Astrocyte of the cerebellum (primary cell): Measurements from ENCODE around the gene SF3B6.
"Not testable (repeated sequence)": the region's sequence is repeated elsewhere in the genome, so short reads cannot be mapped to it uniquely, and the experiment has no call there.

ENCODE experiments used
- DNase-seq: peaks from one replicate; pipeline ENCODE4 v3.0.0-alpha.2; 2011; ENCODE audit warnings: low read depth
- H3K4me3 ChIP-seq: 2 replicates; pipeline ENCODE4 v1.5.1; 2011; ENCODE audit warnings: mild to moderate bottlenecking, low read depth, low read length, moderate library complexity
- CTCF ChIP-seq: IDR thresholded peaks from 2 replicates; pipeline ENCODE4 v1.5.1; 2012; ENCODE audit warnings: low read length, low read depth, moderate library complexity, mild to moderate bottlenecking; ENCODE audit errors: missing control alignments
- in situ Hi-C: cut with HindIII; loops from 2 replicates; pipeline ENCODE4 v1.10.0; 2017; ENCODE audit warnings: low sequenced_read_pairs

SF3B6 gene

GRCh38 chr2:24106786-24107185 is 30.7 kb upstream of the SF3B6 start:
- in situ Hi-C loops = no loop called here
- DNase-seq = no peak
- TF ChIP-seq CTCF = no peak
- no peak overlapping the region for H3K4me3 ChIP-seq

GRCh38 chr2:24105816-24106215 is 29.7 kb upstream of the SF3B6 start:
- TF ChIP-seq CTCF = no peak
- H3K4me3 ChIP-seq = no peak overlapping the region
- in situ Hi-C loops = no loop called here
- DNase-seq = no peak

GRCh38 chr2:24104906-24105305 is 28.8 kb upstream of the SF3B6 start:
- no peak for TF ChIP-seq CTCF
- in situ Hi-C loops = no loop called here
- no peak overlapping the region for H3K4me3 ChIP-seq
- no peak for DNase-seq

- H3K4me3 ChIP-seq = no peak overlapping the region
- DNase-seq = no peak
- TF ChIP-seq CTCF = no peak
- in situ Hi-C loops = no loop called here
These were observed 28.1 kb upstream of the SF3B6 start for GRCh38 chr2:24104110-24104650.

- no peak overlapping the region for H3K4me3 ChIP-seq
- in situ Hi-C loops = no loop called here
- no peak for DNase-seq
- no peak for TF ChIP-seq CTCF
These were observed 26.6 kb upstream of the SF3B6 start for GRCh38 chr2:24102677-24103076.

GRCh38 chr2:24101992-24102391 is 25.9 kb upstream of the SF3B6 start:
- no peak overlapping the region for H3K4me3 ChIP-seq
- TF ChIP-seq CTCF = no peak
- in situ Hi-C loops = no loop called here
- no peak for DNase-seq

- in situ Hi-C loops, H3K4me3 ChIP-seq, DNase-seq: not testable (repeated sequence)
These were observed 24.6 kb upstream of the SF3B6 start for GRCh38 chr2:24100732-24101131.

- H3K4me3 ChIP-seq, in situ Hi-C loops, DNase-seq: not testable (repeated sequence)
These were observed 19.1 kb upstream of the SF3B6 start for GRCh38 chr2:24095171-24095677.

- DNase-seq, H3K4me3 ChIP-seq, in situ Hi-C loops: not testable (repeated sequence)
These were observed 17.1 kb upstream of the SF3B6 start for GRCh38 chr2:24093270-24093669.
